Endothelial cell of umbilical vein (primary cell): ENCODE results near the gene EP300.
"Not testable (repeated sequence)": the region's sequence is repeated elsewhere in the genome, so short reads cannot be mapped to it uniquely, and the experiment has no call there.

Experiments
- FOS ChIP-seq: IDR thresholded peaks from 2 replicates; pipeline ENCODE4 v1.6.1; 2011; ENCODE audit warnings: mild to moderate bottlenecking, low read length, moderate library complexity, borderline replicate concordance; ENCODE audit not compliant: insufficient read depth
- JUN ChIP-seq: IDR thresholded peaks from 2 replicates; pipeline ENCODE4 v1.6.1; 2011; ENCODE audit warnings: borderline replicate concordance, low read depth; ENCODE audit not compliant: insufficient read length, insufficient read depth
- MAX ChIP-seq: IDR thresholded peaks from 2 replicates; pipeline ENCODE4 v1.6.1; 2011; ENCODE audit not compliant: insufficient read depth, insufficient read length
- POLR2A ChIP-seq: IDR thresholded peaks from 2 replicates; pipeline ENCODE4 v1.6.1; 2012; ENCODE audit warnings: low read depth, mild to moderate bottlenecking, control low read depth, low read length
- POLR2AphosphoS5 ChIP-seq: IDR thresholded peaks from 2 replicates; pipeline ENCODE4 v1.6.1; 2012; ENCODE audit warnings: low read depth, mild to moderate bottlenecking, control low read depth, low read length, moderate library complexity; ENCODE audit not compliant: insufficient read depth
- TF ChIP-seq, protein P1 (sequence below), 2 donors: IDR thresholded peaks; 1 replicate in 1 of 2; 2 replicates in 1 of 2; pipeline ENCODE4 v1.5.1; 2011; ENCODE audit warnings: low read length in 2 of 2, mild to moderate bottlenecking in 2 of 2, moderate library complexity in 2 of 2, control low read depth in 1 of 2, inconsistent platforms in 1 of 2, low read depth in 1 of 2; ENCODE audit not compliant: insufficient read depth in 1 of 2; ENCODE audit errors: extremely low read depth in 1 of 2

GRCh38 chr22:41066341-41066740 lies 26.1 kb upstream of the EP300 start:
- TF ChIP-seq POLR2AphosphoS5, POLR2A, MAX, FOS, JUN: not testable (repeated sequence)
- TF ChIP-seq, protein P1, sequence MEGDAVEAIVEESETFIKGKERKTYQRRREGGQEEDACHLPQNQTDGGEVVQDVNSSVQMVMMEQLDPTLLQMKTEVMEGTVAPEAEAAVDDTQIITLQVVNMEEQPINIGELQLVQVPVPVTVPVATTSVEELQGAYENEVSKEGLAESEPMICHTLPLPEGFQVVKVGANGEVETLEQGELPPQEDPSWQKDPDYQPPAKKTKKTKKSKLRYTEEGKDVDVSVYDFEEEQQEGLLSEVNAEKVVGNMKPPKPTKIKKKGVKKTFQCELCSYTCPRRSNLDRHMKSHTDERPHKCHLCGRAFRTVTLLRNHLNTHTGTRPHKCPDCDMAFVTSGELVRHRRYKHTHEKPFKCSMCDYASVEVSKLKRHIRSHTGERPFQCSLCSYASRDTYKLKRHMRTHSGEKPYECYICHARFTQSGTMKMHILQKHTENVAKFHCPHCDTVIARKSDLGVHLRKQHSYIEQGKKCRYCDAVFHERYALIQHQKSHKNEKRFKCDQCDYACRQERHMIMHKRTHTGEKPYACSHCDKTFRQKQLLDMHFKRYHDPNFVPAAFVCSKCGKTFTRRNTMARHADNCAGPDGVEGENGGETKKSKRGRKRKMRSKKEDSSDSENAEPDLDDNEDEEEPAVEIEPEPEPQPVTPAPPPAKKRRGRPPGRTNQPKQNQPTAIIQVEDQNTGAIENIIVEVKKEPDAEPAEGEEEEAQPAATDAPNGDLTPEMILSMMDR (IDR thresholded peaks at IDR 0.05; ENCODE audit: extremely low read depth in 1 of 2, insufficient read depth in 1 of 2, low read depth in 1 of 2, low read length in 2 of 2) = not testable (repeated sequence)
